IMR-90 (cell line): ENCODE results near the gene TNFRSF4. TPM values are rescaled to one million over a fixed set of nuclear protein-coding genes. Genes with fewer than 3 reads are reported as not detected.

Source experiments
- ATAC-seq: fragments of 200-7000 bp; cut with Tn5 transposase; 2 replicates; pipeline ENCODE4 v1.9.1; 2020; ENCODE audit warnings: low read depth, mild to moderate bottlenecking, moderate library complexity
- BruUV-seq: library from RNA; stranded (reverse); fragments of 400-500 nt; replicated peaks from 2 replicates; lab custom pipeline; 2021; lab: Mats Ljungman, UMichigan
- CTCF ChIA-PET: fragments of 300-600 bp; formaldehyde crosslinking; extraction: SDS; loops from one replicate; lab custom pipeline; 2021; ENCODE audit warnings: antibody characterized with exemption; lab: Yijun Ruan, JAX
- POLR2A ChIA-PET: fragments of 300-600 bp; sonication (Branson Sonifier 250); formaldehyde crosslinking; loops from one replicate; lab custom pipeline; 2022; ENCODE audit warnings: antibody characterized with exemption; ENCODE audit not compliant: unreplicated experiment; lab: Charles Lee
- DNase-seq: peaks from one replicate; pipeline ENCODE4 v3.0.0; 2013
- H2AFZ ChIP-seq: replicated peaks from 2 replicates; pipeline ENCODE3; 2013; ENCODE audit warnings: low read length, mild to moderate bottlenecking; ENCODE audit not compliant: poor library complexity
- H2AK5ac ChIP-seq: 2 replicates; pipeline ENCODE4 v1.6.1; 2013; ENCODE audit warnings: low read depth, low read length, inconsistent platforms
- H2AK9ac ChIP-seq: replicated peaks from 2 replicates; pipeline ENCODE3; 2013; ENCODE audit warnings: mild to moderate bottlenecking, low read depth, low read length, moderate library complexity; ENCODE audit not compliant: poor library complexity
- H2BK120ac ChIP-seq: 2 replicates; pipeline ENCODE4 v1.6.1; 2013; ENCODE audit warnings: low read depth, low read length, inconsistent platforms
- H2BK15ac ChIP-seq: 3 replicates; pipeline ENCODE4 v1.6.1; 2013; ENCODE audit warnings: low read depth, low read length, inconsistent platforms
- H2BK20ac ChIP-seq: 2 replicates; pipeline ENCODE4 v1.6.1; 2013; ENCODE audit warnings: low read depth, mild to moderate bottlenecking, inconsistent platforms, low read length, moderate library complexity
- H2BK5ac ChIP-seq: 2 replicates; pipeline ENCODE4 v1.6.1; 2013; ENCODE audit warnings: mild to moderate bottlenecking, low read depth, low read length, inconsistent platforms; ENCODE audit not compliant: poor library complexity, severe bottlenecking
- H3K14ac ChIP-seq: replicated peaks from 2 replicates; pipeline ENCODE4 v1.6.1; 2013; ENCODE audit warnings: low read depth, low read length, inconsistent platforms
- H3K18ac ChIP-seq: 2 replicates; pipeline ENCODE4 v1.6.1; 2013; ENCODE audit warnings: low read depth, low read length, control low read depth
- H3K23ac ChIP-seq: 2 replicates; pipeline ENCODE4 v1.6.1; 2013; ENCODE audit warnings: low read depth, low read length, inconsistent platforms
- H3K27ac ChIP-seq: 2 replicates; pipeline ENCODE4 v1.5.1; 2013; ENCODE audit warnings: mild to moderate bottlenecking, control low read depth, low read length; ENCODE audit not compliant: insufficient read depth
- H3K27me3 ChIP-seq: 2 replicates; pipeline ENCODE4 v1.6.1; 2013; ENCODE audit warnings: low read length; ENCODE audit not compliant: control insufficient read depth, insufficient read depth
- H3K36me3 ChIP-seq: 2 replicates; pipeline ENCODE4 v1.6.1; 2013; ENCODE audit warnings: low read length, mixed read lengths; ENCODE audit not compliant: control insufficient read depth, insufficient read depth
- H3K4ac ChIP-seq: 2 replicates; pipeline ENCODE4 v1.6.1; 2013; ENCODE audit warnings: low read depth, low read length, inconsistent platforms
- H3K4me1 ChIP-seq: 2 replicates; pipeline ENCODE4 v1.6.1; 2013; ENCODE audit warnings: low read length, mixed read lengths; ENCODE audit not compliant: control insufficient read depth, insufficient read depth
- H3K4me2 ChIP-seq: 2 replicates; pipeline ENCODE4 v1.6.1; 2013; ENCODE audit warnings: low read depth, mild to moderate bottlenecking, control low read depth, low read length, moderate library complexity
- H3K4me3 ChIP-seq: 2 replicates; pipeline ENCODE4 v1.5.1; 2013; ENCODE audit warnings: low read depth, mild to moderate bottlenecking, control low read depth, low read length, moderate library complexity; ENCODE audit not compliant: insufficient read depth
- H3K56ac ChIP-seq: 2 replicates; pipeline ENCODE4 v1.6.1; 2013; ENCODE audit warnings: low read length, inconsistent platforms; ENCODE audit not compliant: insufficient read depth; ENCODE audit errors: extremely low read depth
- H3K79me1 ChIP-seq, 2 experiments: 2 replicates each; pipeline ENCODE4 v1.6.1; 2013; ENCODE audit warnings: low read length in 2 of 2, inconsistent platforms in 1 of 2, low read depth in 1 of 2
- H3K9ac ChIP-seq: 2 replicates; pipeline ENCODE4 v1.6.1; 2013; ENCODE audit warnings: low read depth, low read length, control low read depth
- H3K9me1 ChIP-seq: 2 replicates; pipeline ENCODE4 v1.6.1; 2013; ENCODE audit warnings: low read length, inconsistent platforms; ENCODE audit not compliant: insufficient read depth
- H3K9me3 ChIP-seq: 2 replicates; pipeline ENCODE4 v1.6.1; 2013; ENCODE audit warnings: low read length; ENCODE audit not compliant: control insufficient read depth, insufficient read depth
- H4K20me1 ChIP-seq: 2 replicates; pipeline ENCODE4 v1.6.1; 2013; ENCODE audit warnings: low read length, inconsistent platforms; ENCODE audit not compliant: insufficient read depth
- H4K5ac ChIP-seq: 2 replicates; pipeline ENCODE4 v1.6.1; 2013; ENCODE audit warnings: mild to moderate bottlenecking, low read depth, low read length, control low read depth
- H4K8ac ChIP-seq, 2 experiments: 2 replicates each; pipeline ENCODE4 v1.6.1; 2013; ENCODE audit warnings: low read depth in 2 of 2, low read length in 2 of 2, control low read depth in 1 of 2, inconsistent platforms in 1 of 2
- H4K91ac ChIP-seq: 2 replicates; pipeline ENCODE4 v1.6.1; 2013; ENCODE audit warnings: low read depth, low read length, inconsistent platforms; ENCODE audit not compliant: insufficient read depth
- BHLHE40 ChIP-seq: fragments of 150-350 bp; IDR thresholded peaks from 2 replicates; pipeline ENCODE4 v1.6.1; 2016; ENCODE audit warnings: mild to moderate bottlenecking, low read depth, low read length
- CEBPB ChIP-seq: IDR thresholded peaks from 2 replicates; pipeline ENCODE4 v1.6.1; 2012; ENCODE audit warnings: low read depth, low read length, improper control_type of control experiment
- CHD1 ChIP-seq: IDR thresholded peaks from 2 replicates; pipeline ENCODE4 v1.6.1; 2012; ENCODE audit warnings: low read depth, low read length, improper control_type of control experiment
- MAFK ChIP-seq: IDR thresholded peaks from 2 replicates; pipeline ENCODE4 v1.6.1; 2012; ENCODE audit warnings: low read depth, low read length, improper control_type of control experiment
- MAZ ChIP-seq: IDR thresholded peaks from 2 replicates; pipeline ENCODE4 v1.6.1; 2012; ENCODE audit warnings: low read depth, mild to moderate bottlenecking, low read length, improper control_type of control experiment, moderate library complexity, borderline replicate concordance
- POLR2A ChIP-seq: IDR thresholded peaks from 2 replicates; pipeline ENCODE4 v1.6.1; 2012; ENCODE audit warnings: mild to moderate bottlenecking, low read depth, low read length
- RAD21 ChIP-seq: IDR thresholded peaks from 2 replicates; pipeline ENCODE4 v1.6.1; 2012; ENCODE audit warnings: low read length, improper control_type of control experiment
- WGBS, 2 experiments: methylation state at CpG; one replicate each; pipeline versions ENCODE4 v1.1.5 to v1.1.7; 2013; ENCODE audit warnings: missing lambda C conversion rate in 2 of 2; ENCODE audit not compliant: insufficient read length in 1 of 2; ENCODE audit errors: extremely low coverage in 2 of 2; 5-methylcytosine and 5-hydroxymethylcytosine counted together
- dilution Hi-C: fragments of 300-500 bp; cut with HindIII; formaldehyde crosslinking; loops from one replicate; pipeline ENCODE4 v1.14.3; 2018; ENCODE audit warnings: low sequenced_read_pairs; ENCODE audit not compliant: unreplicated experiment
- in situ Hi-C: fragments of 300-500 bp; cut with MboI; formaldehyde crosslinking; loops from 3 replicates; pipeline ENCODE4 v1.14.3; 2019; ENCODE audit warnings: low sequenced_read_pairs, inconsistent platforms, mixed read lengths
- intact Hi-C: fragments of 100-400 bp; cut with micrococcal nuclease; formaldehyde crosslinking; loops from 2 replicates; pipeline ENCODE4 v1.10.0; 2022
- polyA plus RNA-seq, 3 experiments: library from polyadenylated mRNA; depleted of rRNA; stranded (reverse); fragments of >200 nt; gene quantifications; 2 replicates each; pipeline ENCODE4 v1.2.3, GENCODE V29; 2012; ENCODE audit warnings: low replicate concordance in 1 of 3
- total RNA-seq: library from RNA; depleted of rRNA; stranded (reverse); fragments of >200 nt; gene quantifications from 2 replicates; pipeline ENCODE4 v1.2.3, GENCODE V29; 2012

Gene TNFRSF4
- total and polyA plus RNA-seq, 2 of the 4 experiments (the other 2 are of a cell fraction) = 0.15 TPM; not detected in 1

GRCh38 chr1:1215881-1216605 lies 2.1 kb upstream of the TNFRSF4 start:
- ChIA-PET POLR2A (no interaction called here), CTCF (no interaction called here)
- Histone ChIP-seq H3K18ac (no peak overlapping the region), H3K36me3 (peaks cover 43% of the 10 kb centered on the region), H3K56ac (no peak overlapping the region), H3K23ac (no peak overlapping the region), H4K5ac (no peak overlapping the region), H2AK5ac (no peak overlapping the region), H2AFZ (no peak overlapping the region), H3K79me1 (peaks cover 4 to 9% of the 10 kb centered on the region in 2 experiments; a peak in 2 of 4 replicates), H2BK20ac (no peak overlapping the region), H3K27me3 (no peaks in the 10 kb centered on the region), H2BK15ac (no peak overlapping the region), H3K4me1 (no peaks in the 10 kb centered on the region), H3K4me2 (no peak overlapping the region), H3K27ac (no peak overlapping the region), H3K9me3 (no peaks in the 10 kb centered on the region), H4K91ac (no peak overlapping the region), H3K4ac (no peak overlapping the region), H3K9me1 (no peaks in the 10 kb centered on the region; the same call in 1 of the 2 replicates), H4K20me1 (peaks cover 13% of the 10 kb centered on the region), H2BK5ac (no peak overlapping the region), H3K9ac (no peak overlapping the region), H3K4me3 (no peak overlapping the region), H2AK9ac (peak overlapping the region; percentile 37), H4K8ac (no peak overlapping the region), H3K14ac (no peak overlapping the region), H2BK120ac (no peak overlapping the region)
- no peak for TF ChIP-seq CHD1
- TF ChIP-seq POLR2A = no peak
- no peak for TF ChIP-seq MAFK
- no peak for TF ChIP-seq RAD21
- TF ChIP-seq BHLHE40 = no peak
- TF ChIP-seq CEBPB = no peak
- no peak for TF ChIP-seq MAZ
- no TSS peak for BruUV-seq
- WGBS, 2 experiments = 98% methylated on average over 8 of the region's 21 CpGs; no CpG with 5 or more reads in 1 of the 2 experiments
- dilution Hi-C loops = no loop called here
- intact Hi-C loops = no loop called here
- no peak; the same call in 1 of the 2 replicates for ATAC-seq
- no peak for DNase-seq
- in situ Hi-C loops = no loop called here
